CD14-positive monocyte (primary cell): Measurements from ENCODE around the gene KLHDC10. TPM values are rescaled to one million over a fixed set of nuclear protein-coding genes. Genes with fewer than 3 reads are reported as not detected.
"Not testable (repeated sequence)": the region's sequence is repeated elsewhere in the genome, so short reads cannot be mapped to it uniquely, and the experiment has no call there.

Source experiments
- DNase-seq, 3 donors: peaks; one replicate each; pipeline ENCODE4 v3.0.0-alpha.2; 2011 to 2022
- H2AFZ ChIP-seq: 2 replicates; pipeline ENCODE4 v1.6.0; 2012; ENCODE audit warnings: mild to moderate bottlenecking, low read depth, low read length, inconsistent platforms; ENCODE audit not compliant: insufficient read depth, poor library complexity, severe bottlenecking
- H3K27ac ChIP-seq, 2 donors: 1 replicate in 1 of 2; 2 replicates in 1 of 2; pipeline ENCODE4 v1.5.1; 2012 to 2013; ENCODE audit warnings: low read length in 2 of 2, control low read depth in 1 of 2, inconsistent platforms in 1 of 2, low read depth in 1 of 2, mild to moderate bottlenecking in 1 of 2
- H3K27me3 ChIP-seq, 2 donors: one replicate each; pipeline versions ENCODE4 v1.6.0 to v1.6.1; 2011 to 2013; ENCODE audit warnings: low read length in 2 of 2; ENCODE audit not compliant: control insufficient read depth in 2 of 2, insufficient read depth in 2 of 2
- H3K36me3 ChIP-seq, 2 donors: replicated peaks in 1 of 2; 1 replicate in 1 of 2; 2 replicates in 1 of 2; pipeline versions ENCODE4 v1.5.1 to v1.6.1; 2012 to 2013; ENCODE audit warnings: low read length in 2 of 2, control low read depth in 1 of 2, inconsistent platforms in 1 of 2, mild to moderate bottlenecking in 1 of 2; ENCODE audit not compliant: insufficient read depth in 2 of 2, control insufficient read depth in 1 of 2
- H3K4me1 ChIP-seq, 2 donors: 1 replicate in 1 of 2; 2 replicates in 1 of 2; pipeline versions ENCODE4 v1.5.1 to v1.6.1; 2012 to 2013; ENCODE audit warnings: low read length in 2 of 2, control low read depth in 1 of 2, inconsistent platforms in 1 of 2, mild to moderate bottlenecking in 1 of 2, moderate library complexity in 1 of 2; ENCODE audit not compliant: insufficient read depth in 2 of 2, control insufficient read depth in 1 of 2
- H3K4me2 ChIP-seq: replicated peaks from 2 replicates; pipeline ENCODE3; 2012; ENCODE audit warnings: low read length, moderate library complexity, mild to moderate bottlenecking; ENCODE audit not compliant: poor library complexity, severe bottlenecking; ENCODE audit errors: extremely low read depth
- H3K4me3 ChIP-seq, 3 experiments: fragments of 200-600 bp in 1 of 3; sonication (generic) in 1 of 3; replicated peaks in 1 of 3; 1 replicate in 2 of 3; 2 replicates in 1 of 3; pipeline ENCODE4 v1.5.1; 2011 to 2013; ENCODE audit warnings: low read length in 3 of 3, mild to moderate bottlenecking in 3 of 3, control low read depth in 2 of 3, low read depth in 2 of 3, inconsistent platforms in 1 of 3, moderate library complexity in 1 of 3
- H3K79me2 ChIP-seq: 2 replicates; pipeline ENCODE4 v1.6.0; 2012; ENCODE audit warnings: mild to moderate bottlenecking, control low read depth, inconsistent platforms, low read length, moderate library complexity; ENCODE audit not compliant: insufficient read depth
- H3K9ac ChIP-seq: 2 replicates; pipeline ENCODE4 v1.6.0; 2017; ENCODE audit warnings: low read length, mild to moderate bottlenecking; ENCODE audit not compliant: insufficient read depth, poor library complexity, severe bottlenecking
- H3K9me3 ChIP-seq, 2 donors: replicated peaks in 1 of 2; 1 replicate in 1 of 2; 2 replicates in 1 of 2; pipeline versions ENCODE4 v1.5.1 to v1.6.1; 2012 to 2013; ENCODE audit warnings: low read length in 2 of 2, control low read depth in 1 of 2; ENCODE audit not compliant: control insufficient read depth in 1 of 2, insufficient read depth in 1 of 2
- H4K20me1 ChIP-seq: 2 replicates; pipeline ENCODE4 v1.6.0; 2012; ENCODE audit warnings: mild to moderate bottlenecking, low read length, control low read depth, moderate library complexity; ENCODE audit not compliant: insufficient read depth
- H3K27ac Mint-ChIP-seq, 7 donors: one replicate each; pipeline ENCODE4 v1.8.0; 2020; ENCODE audit warnings: mild to moderate bottlenecking in 7 of 7, mixed read lengths in 7 of 7, moderate library complexity in 6 of 7, inconsistent platforms in 2 of 7
- H3K27me3 Mint-ChIP-seq, 3 donors: one replicate each; pipeline ENCODE4 v1.8.0; 2021 to 2022; ENCODE audit warnings: low read depth in 3 of 3, mild to moderate bottlenecking in 3 of 3, mixed read lengths in 3 of 3, moderate library complexity in 3 of 3, inconsistent platforms in 1 of 3
- H3K36me3 Mint-ChIP-seq, 2 donors: one replicate each; pipeline ENCODE4 v1.8.0; 2020; ENCODE audit warnings: mixed read lengths in 2 of 2, inconsistent platforms in 1 of 2, mild to moderate bottlenecking in 1 of 2
- H3K4me1 Mint-ChIP-seq: one replicate; pipeline ENCODE4 v1.8.0; 2020; ENCODE audit warnings: mild to moderate bottlenecking, mixed read lengths
- H3K4me3 Mint-ChIP-seq, 2 donors: one replicate each; pipeline ENCODE4 v1.8.0; 2020; ENCODE audit warnings: mild to moderate bottlenecking in 2 of 2, mixed read lengths in 2 of 2, moderate library complexity in 1 of 2
- H3K9me3 Mint-ChIP-seq, 7 donors: one replicate each; pipeline ENCODE4 v1.8.0; 2020 to 2022; ENCODE audit warnings: mixed read lengths in 7 of 7, mild to moderate bottlenecking in 6 of 7, moderate library complexity in 6 of 7, inconsistent platforms in 2 of 7
- CTCF ChIP-seq: fragments of 200-600 bp; IDR thresholded peaks from one replicate; pipeline ENCODE4 v1.8.0; 2022; ENCODE audit warnings: antibody characterized with exemption, mild to moderate bottlenecking
- WGBS: methylation state at CpG from one replicate; pipeline ENCODE4 v1.1.5; 2013; ENCODE audit warnings: missing lambda C conversion rate; ENCODE audit not compliant: insufficient coverage; 5-methylcytosine and 5-hydroxymethylcytosine counted together
- intact Hi-C, 2 donors: fragments of 100-400 bp; cut with micrococcal nuclease; formaldehyde crosslinking; loops; one replicate each; pipeline versions ENCODE4 v1.15.0 to v1.15.1; 2023
- polyA plus RNA-seq, 3 donors: library from polyadenylated mRNA; depleted of rRNA in 1 of 3; unstranded in 2 of 3; stranded (reverse) in 1 of 3; fragments of 300-500 nt in 2 of 3; fragments of >200 nt in 1 of 3; fragmentation: Illumina TruSeq in 2 of 3; gene quantifications; 1 replicate in 2 of 3; 2 replicates in 1 of 3; pipeline ENCODE4 v1.2.3, GENCODE V29; 2012 to 2021

KLHDC10 gene
- polyA plus RNA-seq, 3 donors = 1.1 to 13.9 (median 2.9) TPM

DNA sequence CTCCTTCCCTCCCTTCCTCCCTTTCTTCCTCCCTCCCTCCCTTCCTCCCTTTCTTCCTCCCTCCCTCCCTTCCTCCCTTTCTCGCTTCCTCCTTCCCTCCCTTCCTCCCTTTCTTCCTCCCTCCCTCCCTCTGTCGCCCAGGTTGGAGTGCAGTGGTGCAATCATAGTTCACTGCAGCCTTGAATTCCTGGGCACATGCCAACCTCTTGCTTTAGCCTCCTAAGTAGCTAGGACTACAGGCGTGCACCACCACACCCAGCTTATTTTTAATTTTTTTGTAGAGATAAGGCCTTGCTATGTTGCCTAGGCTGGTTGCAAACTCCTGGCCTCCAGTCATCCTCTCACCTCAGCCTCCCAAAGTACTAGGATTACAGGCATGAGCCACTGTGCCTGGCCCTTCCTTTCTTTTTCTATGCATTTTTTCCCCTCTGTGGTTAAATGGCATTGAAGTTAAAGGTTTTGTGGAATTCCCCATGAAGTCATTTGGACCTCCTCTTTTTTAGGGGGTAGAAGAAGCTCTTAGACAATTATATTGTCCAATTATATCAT, 9.6 kb downstream of the KLHDC10 start:
- Mint-ChIP-seq H3K36me3 (peaks cover 20 to 38% of the 10 kb centered on the region in 2 donors), H3K4me3 (no peak overlapping the region), H3K9me3 (peaks cover 0 to 10% (median 3%) of the 10 kb centered on the region in 7 donors), H3K27ac (peak overlapping the region in 1 of 7 donors; percentile 10), H3K27me3 (peaks cover 0 to 1% (median 0%) of the 10 kb centered on the region in 3 donors), H3K4me1 (peaks cover 20% of the 10 kb centered on the region)
- no peak for DNase-seq
- H3K4me2 ChIP-seq = no peak overlapping the region
- peaks cover 80% of the 10 kb centered on the region for H4K20me1 ChIP-seq
- H3K9ac ChIP-seq = no peak overlapping the region
- no peak overlapping the region for H2AFZ ChIP-seq
- peaks cover 92% of the 10 kb centered on the region for H3K79me2 ChIP-seq
- no peak for TF ChIP-seq CTCF
- H3K36me3 ChIP-seq = peaks cover 6 to 18% of the 10 kb centered on the region in 2 donors
- H3K9me3 ChIP-seq = peaks cover 0 to 5% of the 10 kb centered on the region in 2 donors
- WGBS = 17% methylated on average over 1 of the region's 3 CpGs
- no peak overlapping the region for H3K4me3 ChIP-seq
- intact Hi-C loops = loop anchor here in 1 of 2 donors (10.0 kb wide), 2 partner anchors 675 to 755 kb away; no protein-coding TSS in a partner anchor
- H3K27me3 ChIP-seq = no peaks in the 10 kb centered on the region
- H3K27ac ChIP-seq = peak overlapping the region in 1 of 2 donors; percentile 36
- H3K4me1 ChIP-seq = peaks cover 0 to 6% of the 10 kb centered on the region in 2 donors

DNA sequence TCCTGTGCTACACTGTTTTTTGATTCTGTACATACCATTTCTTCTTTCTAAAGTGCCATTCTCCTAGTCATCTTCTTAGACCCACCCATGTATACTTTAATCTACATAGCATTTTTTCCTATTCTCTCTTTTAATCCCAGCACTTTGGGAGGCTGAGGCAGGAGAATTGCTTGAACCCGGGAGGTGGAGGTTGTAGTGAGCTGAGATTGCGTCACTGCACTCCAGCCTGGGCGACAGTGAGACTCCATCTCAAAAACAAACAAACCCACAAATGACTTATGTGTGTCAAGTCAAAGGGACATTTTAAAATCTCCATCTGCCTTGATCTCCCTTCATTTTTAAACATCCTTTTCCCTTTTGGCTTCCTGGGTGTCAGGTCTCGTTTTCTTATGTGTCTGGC, 13.2 kb downstream of the KLHDC10 start:
- peaks cover 2 to 15% of the 10 kb centered on the region in 2 donors for H3K36me3 ChIP-seq
- H3K27me3 ChIP-seq, H3K9me3 ChIP-seq, H3K4me1 ChIP-seq, H3K9me3 Mint-ChIP-seq, H3K27me3 Mint-ChIP-seq, H3K4me3 ChIP-seq, H3K27ac Mint-ChIP-seq, DNase-seq, H3K4me3 Mint-ChIP-seq, H3K9ac ChIP-seq, H2AFZ ChIP-seq, H3K4me2 ChIP-seq, intact Hi-C loops, H3K27ac ChIP-seq: not testable (repeated sequence)
- Mint-ChIP-seq H3K36me3 (peaks cover 18 to 32% of the 10 kb centered on the region in 2 donors), H3K4me1 (peaks cover 14% of the 10 kb centered on the region)
- no CpG with 5 or more reads among the region's 4 CpGs for WGBS
- H3K79me2 ChIP-seq = peaks cover 92% of the 10 kb centered on the region
- peaks cover 92% of the 10 kb centered on the region for H4K20me1 ChIP-seq
